Vagina (tissue), 2 donors: ENCODE measurements around the gene TUBB6. TPM values are rescaled to one million over a fixed set of nuclear protein-coding genes. Genes with fewer than 3 reads are reported as not detected.

Source experiments
- DNase-seq, 2 donors: peaks; one replicate each; pipeline ENCODE4 v3.0.0-alpha.2; 2017; ENCODE audit errors: extremely low spot score in 2 of 2
- H3K27ac ChIP-seq: fragments of 200-600 bp; sonication (generic); one replicate; pipeline ENCODE4 v1.5.1; 2019
- H3K27me3 ChIP-seq: fragments of 200-600 bp; sonication (generic); one replicate; pipeline ENCODE4 v1.5.1; 2019
- H3K36me3 ChIP-seq, 2 donors: fragments of 200-600 bp; sonication (generic); one replicate each; pipeline ENCODE4 v1.5.1; 2017 to 2019
- H3K4me1 ChIP-seq: fragments of 200-600 bp; sonication (generic); one replicate; pipeline ENCODE4 v1.5.1; 2019
- H3K4me3 ChIP-seq, 2 donors: fragments of 200-600 bp; sonication (generic); 1 replicate in 1 of 2; 2 replicates in 1 of 2; pipeline ENCODE4 v1.5.1; 2016 to 2019
- H3K9me3 ChIP-seq: fragments of 200-600 bp; sonication (generic); one replicate; pipeline ENCODE4 v1.5.1; 2019
- CTCF ChIP-seq, 3 experiments: fragments of 450-650 bp in 2 of 3; fragments of 200-600 bp in 1 of 3; sonication (generic) in 1 of 3; IDR thresholded peaks; one replicate each; pipeline ENCODE4 v1.5.1; 2017 to 2019; ENCODE audit warnings: antibody characterized with exemption in 3 of 3, mild to moderate bottlenecking in 2 of 3, moderate library complexity in 2 of 3
- POLR2A ChIP-seq, 2 donors: fragments of 450-650 bp; IDR thresholded peaks; one replicate each; pipeline ENCODE4 v1.6.1; 2017; ENCODE audit warnings: antibody characterized with exemption in 2 of 2, mild to moderate bottlenecking in 2 of 2, moderate library complexity in 2 of 2
- POLR2AphosphoS5 ChIP-seq, 2 donors: sonication (generic); formaldehyde crosslinking; IDR thresholded peaks; one replicate each; pipeline ENCODE4 v1.9.0; 2017; ENCODE audit warnings: antibody characterized with exemption in 2 of 2, mild to moderate bottlenecking in 2 of 2, low read depth in 1 of 2; ENCODE audit not compliant: insufficient read depth in 1 of 2
- intact Hi-C: fragments of 100-400 bp; cut with DNase I; formaldehyde crosslinking; loops from one replicate; pipeline ENCODE4 v1.15.1; 2023
- total RNA-seq: library from RNA; depleted of rRNA; stranded (reverse); fragments of >200 nt; gene quantifications from one replicate; pipeline ENCODE4 v1.2.3, GENCODE V29; 2016

TUBB6 gene
- total RNA-seq, 1 donor from 2014 or later: 450 TPM

GRCh38 chr18:12295389-12296086 lies 12.5 kb upstream of the TUBB6 start:
- Histone ChIP-seq H3K27ac (no peak overlapping the region), H3K36me3 (no peaks in the 10 kb centered on the region), H3K4me1 (no peaks in the 10 kb centered on the region), H3K4me3 (no peak overlapping the region), H3K9me3 (no peaks in the 10 kb centered on the region), H3K27me3 (no peaks in the 10 kb centered on the region)
- intact Hi-C loops: no loop called here
- TF ChIP-seq POLR2A (IDR thresholded peaks at IDR 0.05): no peak
- no peak for TF ChIP-seq POLR2AphosphoS5 (IDR thresholded peaks at IDR 0.05; ENCODE audit: insufficient read depth in 1 of 2, low read depth in 1 of 2)
- TF ChIP-seq CTCF (IDR thresholded peaks at IDR 0.05): no peak
- peak; percentile 18 to 58 for DNase-seq

GRCh38 chr18:12296087-12296403 lies 12.0 kb upstream of the TUBB6 start:
- TF ChIP-seq POLR2AphosphoS5 (IDR thresholded peaks at IDR 0.05; ENCODE audit: insufficient read depth in 1 of 2, low read depth in 1 of 2): no peak
- no peak for TF ChIP-seq POLR2A (IDR thresholded peaks at IDR 0.05)
- TF ChIP-seq CTCF (IDR thresholded peaks at IDR 0.05): no peak
- no peaks in the 10 kb centered on the region for H3K27me3 ChIP-seq
- H3K36me3 ChIP-seq: no peaks in the 10 kb centered on the region
- intact Hi-C loops: no loop called here
- H3K4me3 ChIP-seq: no peak overlapping the region
- H3K4me1 ChIP-seq: no peaks in the 10 kb centered on the region
- H3K27ac ChIP-seq: no peak overlapping the region
- peak in 1 of 2 donors; percentile 75 for DNase-seq
- H3K9me3 ChIP-seq: no peaks in the 10 kb centered on the region

- DNase-seq: peak; percentile 52 to 74
- Histone ChIP-seq H3K9me3 (no peaks in the 10 kb centered on the region), H3K27ac (no peak overlapping the region), H3K27me3 (no peaks in the 10 kb centered on the region), H3K4me1 (no peaks in the 10 kb centered on the region), H3K36me3 (no peaks in the 10 kb centered on the region), H3K4me3 (no peak overlapping the region)
- intact Hi-C loops: no loop called here
- TF ChIP-seq POLR2AphosphoS5 (IDR thresholded peaks at IDR 0.05; ENCODE audit: insufficient read depth in 1 of 2, low read depth in 1 of 2) (no peak), POLR2A (IDR thresholded peaks at IDR 0.05) (no peak), CTCF (IDR thresholded peaks at IDR 0.05) (no peak)
These were observed 11.6 kb upstream of the TUBB6 start for GRCh38 chr18:12296457-12296856.

- no peak overlapping the region for H3K4me3 ChIP-seq
- H3K27ac ChIP-seq: no peak overlapping the region
- H3K27me3 ChIP-seq: no peaks in the 10 kb centered on the region
- peak in 1 of 2 donors; percentile 54 for DNase-seq
- intact Hi-C loops: no loop called here
- TF ChIP-seq POLR2A (IDR thresholded peaks at IDR 0.05): no peak
- TF ChIP-seq CTCF (IDR thresholded peaks at IDR 0.05): no peak
- H3K36me3 ChIP-seq: no peaks in the 10 kb centered on the region
- no peaks in the 10 kb centered on the region for H3K4me1 ChIP-seq
- H3K9me3 ChIP-seq: no peaks in the 10 kb centered on the region
These were observed 8.2 kb upstream of the TUBB6 start for GRCh38 chr18:12299862-12300261.

- Histone ChIP-seq H3K27ac (no peak overlapping the region), H3K4me3 (no peak overlapping the region), H3K36me3 (no peaks in the 10 kb centered on the region), H3K9me3 (no peaks in the 10 kb centered on the region), H3K27me3 (no peaks in the 10 kb centered on the region), H3K4me1 (peaks cover 8% of the 10 kb centered on the region)
- peak in 1 of 2 donors; percentile 52 for DNase-seq
- TF ChIP-seq POLR2A (IDR thresholded peaks at IDR 0.05): no peak
- no peak for TF ChIP-seq CTCF (IDR thresholded peaks at IDR 0.05)
- TF ChIP-seq POLR2AphosphoS5 (IDR thresholded peaks at IDR 0.05; ENCODE audit: insufficient read depth in 1 of 2, low read depth in 1 of 2): no peak
- intact Hi-C loops: no loop called here
These were observed 6.6 kb upstream of the TUBB6 start for GRCh38 chr18:12301263-12302005.
